Trophoblast cell (in vitro differentiated cells and primary cell): ENCODE measurements around the gene TET2.
"Not testable (repeated sequence)": the region's sequence is repeated elsewhere in the genome, so short reads cannot be mapped to it uniquely, and the experiment has no call there.

ENCODE experiments used
- DNase-seq, 2 donors: peaks; one replicate each; pipeline ENCODE4 v3.0.0-alpha.2; 2016
- H2AFZ ChIP-seq: 2 replicates; pipeline ENCODE4 v1.6.1; 2013; ENCODE audit warnings: low read length, moderate library complexity, mild to moderate bottlenecking; ENCODE audit not compliant: insufficient read depth, poor library complexity
- H2AK5ac ChIP-seq: 2 replicates; pipeline ENCODE4 v1.6.1; 2013; ENCODE audit warnings: mild to moderate bottlenecking, low read length
- H2BK120ac ChIP-seq: 2 replicates; pipeline ENCODE4 v1.6.1; 2013; ENCODE audit warnings: low read length, mild to moderate bottlenecking, moderate library complexity; ENCODE audit not compliant: insufficient read depth, poor library complexity
- H2BK12ac ChIP-seq: 2 replicates; pipeline ENCODE4 v1.6.1; 2013; ENCODE audit warnings: mild to moderate bottlenecking, low read length, moderate library complexity
- H2BK5ac ChIP-seq: 2 replicates; pipeline ENCODE4 v1.6.1; 2013; ENCODE audit warnings: low read length, low read depth, moderate library complexity, mild to moderate bottlenecking; ENCODE audit not compliant: poor library complexity
- H3K14ac ChIP-seq: 2 replicates; pipeline ENCODE4 v1.6.1; 2013; ENCODE audit warnings: mild to moderate bottlenecking, low read length
- H3K18ac ChIP-seq: 2 replicates; pipeline ENCODE4 v1.6.1; 2013; ENCODE audit warnings: mild to moderate bottlenecking, low read length
- H3K23ac ChIP-seq: 2 replicates; pipeline ENCODE4 v1.6.1; 2013; ENCODE audit warnings: low read length
- H3K27ac ChIP-seq: 2 replicates; pipeline ENCODE4 v1.5.1; 2013; ENCODE audit warnings: low read depth, mild to moderate bottlenecking, inconsistent platforms, low read length, moderate library complexity
- H3K27me3 ChIP-seq: 2 replicates; pipeline ENCODE4 v1.6.1; 2013; ENCODE audit warnings: inconsistent platforms, mild to moderate bottlenecking, low read length, moderate library complexity; ENCODE audit not compliant: insufficient read depth
- H3K36me3 ChIP-seq, 2 experiments: 1 replicate in 1 of 2; 2 replicates in 1 of 2; pipeline ENCODE4 v1.6.1; 2013; ENCODE audit warnings: low read length in 2 of 2, mild to moderate bottlenecking in 2 of 2, moderate library complexity in 1 of 2; ENCODE audit not compliant: insufficient read depth in 2 of 2, control insufficient read depth in 1 of 2
- H3K4ac ChIP-seq: 2 replicates; pipeline ENCODE4 v1.6.1; 2013; ENCODE audit warnings: low read depth, mild to moderate bottlenecking, low read length, moderate library complexity
- H3K4me1 ChIP-seq, 2 experiments: 1 replicate in 1 of 2; 2 replicates in 1 of 2; pipeline ENCODE4 v1.6.1; 2013; ENCODE audit warnings: low read length in 2 of 2, mild to moderate bottlenecking in 2 of 2, moderate library complexity in 1 of 2; ENCODE audit not compliant: insufficient read depth in 2 of 2, control insufficient read depth in 1 of 2
- H3K4me2 ChIP-seq: 2 replicates; pipeline ENCODE4 v1.6.1; 2013; ENCODE audit warnings: inconsistent platforms, mild to moderate bottlenecking, low read length, moderate library complexity
- H3K4me3 ChIP-seq: 2 replicates; pipeline ENCODE4 v1.5.1; 2013; ENCODE audit warnings: mild to moderate bottlenecking, low read depth, low read length, inconsistent platforms
- H3K79me1 ChIP-seq: one replicate; pipeline ENCODE4 v1.6.1; 2013; ENCODE audit warnings: low read length
- H3K79me2 ChIP-seq: 2 replicates; pipeline ENCODE4 v1.6.1; 2013; ENCODE audit warnings: low read length, mild to moderate bottlenecking; ENCODE audit not compliant: control insufficient read depth, insufficient read depth, poor library complexity
- H3K9ac ChIP-seq: 2 replicates; pipeline ENCODE4 v1.6.1; 2013; ENCODE audit warnings: mild to moderate bottlenecking, low read length
- H3K9me3 ChIP-seq: 2 replicates; pipeline ENCODE4 v1.6.1; 2013; ENCODE audit warnings: low read depth, mild to moderate bottlenecking, control low read depth, inconsistent platforms, low read length; ENCODE audit not compliant: insufficient read depth
- H4K12ac ChIP-seq: 2 replicates; pipeline ENCODE4 v1.6.1; 2013; ENCODE audit warnings: low read depth, mild to moderate bottlenecking, low read length, moderate library complexity
- H4K8ac ChIP-seq: 2 replicates; pipeline ENCODE4 v1.6.1; 2013; ENCODE audit warnings: low read depth, mild to moderate bottlenecking, low read length, moderate library complexity
- H4K91ac ChIP-seq: one replicate; pipeline ENCODE4 v1.6.1; 2013; ENCODE audit warnings: low read depth, mild to moderate bottlenecking, low read length, moderate library complexity
- WGBS: extraction: QIAGEN DNeasy Blood & Tissue Kit; methylation state at CpG from one replicate; pipeline ENCODE4 v1.1.7; 2013; ENCODE audit warnings: missing lambda C conversion rate; ENCODE audit not compliant: insufficient read length, insufficient coverage; ENCODE audit errors: extremely low coverage; 5-methylcytosine and 5-hydroxymethylcytosine counted together

TET2 gene

DNA sequence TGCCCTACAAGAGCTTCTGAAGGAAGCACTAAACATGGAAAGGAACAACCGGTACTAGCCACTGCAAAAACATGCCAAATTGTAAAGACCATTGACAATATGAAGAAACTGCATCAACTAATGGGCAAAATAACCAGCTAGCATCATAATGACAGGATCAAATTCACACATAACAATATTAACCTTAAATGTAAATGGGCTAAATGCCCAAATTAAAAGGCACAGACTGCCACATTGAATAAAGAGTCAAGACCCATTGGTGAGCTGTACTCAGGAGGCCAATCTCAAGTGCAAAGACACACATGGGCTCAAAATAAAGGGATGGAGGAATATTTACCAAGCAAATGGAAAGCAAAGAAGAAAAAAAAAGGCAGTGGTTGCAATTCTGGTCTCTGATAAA, 152.4 kb downstream of the TET2 start:
- not testable (repeated sequence) for H4K8ac ChIP-seq, H3K79me1 ChIP-seq, H3K9ac ChIP-seq, H3K14ac ChIP-seq, DNase-seq, H4K12ac ChIP-seq, H3K36me3 ChIP-seq, H3K4me3 ChIP-seq, H3K27ac ChIP-seq, H2BK12ac ChIP-seq, H3K79me2 ChIP-seq, H3K23ac ChIP-seq, H3K4me1 ChIP-seq, H2AFZ ChIP-seq, H3K27me3 ChIP-seq, H3K4me2 ChIP-seq, H4K91ac ChIP-seq, H3K9me3 ChIP-seq, H2BK5ac ChIP-seq, H3K18ac ChIP-seq, H2BK120ac ChIP-seq, H2AK5ac ChIP-seq, H3K4ac ChIP-seq
- WGBS: no CpG with 5 or more reads among the region's 1 CpG

DNA sequence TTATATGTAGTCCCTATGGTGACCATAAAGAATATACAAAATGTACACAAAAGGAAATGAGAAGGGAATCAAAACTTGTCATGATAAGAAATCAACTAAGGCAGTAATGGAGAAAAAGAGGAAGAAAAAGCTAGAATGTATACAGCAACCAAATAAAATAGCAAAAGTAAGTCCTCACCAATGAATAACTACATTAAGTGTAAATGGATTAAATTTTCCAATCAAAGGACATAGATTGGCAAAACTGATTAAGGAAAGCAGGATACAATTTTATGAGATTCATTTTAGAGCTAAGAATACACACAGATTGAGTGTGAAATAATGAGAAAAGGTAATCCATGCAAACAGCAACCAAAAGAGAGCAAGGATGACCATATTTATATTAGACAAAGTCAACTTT, 157.4 kb downstream of the TET2 start:
- no peaks in the 10 kb centered on the region for H3K27me3 ChIP-seq
- H2AK5ac ChIP-seq: no peak overlapping the region
- H2AFZ ChIP-seq: no peak overlapping the region
- H3K18ac ChIP-seq: no peak overlapping the region
- H3K4ac ChIP-seq: no peak overlapping the region
- no peaks in the 10 kb centered on the region for H3K9me3 ChIP-seq
- H3K79me2 ChIP-seq: no peaks in the 10 kb centered on the region
- no peak for DNase-seq
- H2BK120ac ChIP-seq: no peak overlapping the region
- no peak overlapping the region for H4K8ac ChIP-seq
- no peak overlapping the region for H4K12ac ChIP-seq
- no peak overlapping the region for H3K9ac ChIP-seq
- no peaks in the 10 kb centered on the region for H3K79me1 ChIP-seq
- H2BK5ac ChIP-seq: no peak overlapping the region
- H3K4me2 ChIP-seq: no peak overlapping the region
- H3K14ac ChIP-seq: no peak overlapping the region
- H3K23ac ChIP-seq: no peak overlapping the region
- no peaks in the 10 kb centered on the region for H3K4me1 ChIP-seq
- no peak overlapping the region for H3K4me3 ChIP-seq
- H3K27ac ChIP-seq: no peak overlapping the region
- no peak overlapping the region for H2BK12ac ChIP-seq
- H3K36me3 ChIP-seq: no peaks in the 10 kb centered on the region
- H4K91ac ChIP-seq: no peak overlapping the region

DNA sequence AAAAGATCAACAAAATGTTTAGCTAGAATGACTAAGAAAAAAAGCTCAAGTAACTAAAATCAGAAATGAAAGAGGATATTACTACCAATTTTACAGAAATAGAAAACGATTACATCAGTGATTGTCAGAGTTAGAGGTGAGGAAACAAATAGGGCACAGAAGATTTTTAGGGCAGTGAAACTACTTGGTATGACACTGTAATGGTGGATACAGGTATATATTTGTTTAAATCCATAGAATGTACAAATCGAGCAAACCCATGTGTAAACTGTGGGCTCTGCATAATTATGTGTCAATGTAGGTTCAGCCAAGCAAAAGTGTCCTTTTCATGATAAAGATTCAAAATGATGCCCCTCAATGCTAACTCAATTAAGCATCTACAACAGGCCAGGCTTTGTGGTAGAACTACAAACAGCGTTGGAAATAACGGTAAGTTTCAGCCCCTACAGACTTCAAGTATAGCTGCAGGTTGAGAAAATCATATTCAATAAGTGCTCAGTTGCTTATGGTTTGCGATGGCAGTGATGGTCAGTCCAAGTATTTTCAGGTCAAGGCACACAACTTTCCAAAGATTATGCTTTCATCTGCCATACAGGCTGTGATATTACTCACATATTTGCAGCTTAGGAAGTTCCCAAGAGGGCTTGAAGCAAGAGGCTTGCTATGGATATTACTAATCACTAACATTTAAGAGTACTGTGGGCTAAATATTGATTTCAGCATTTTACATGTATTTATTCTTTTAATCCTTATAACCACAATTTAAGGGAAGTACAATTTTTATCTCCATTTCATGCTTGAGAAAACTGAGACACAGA, 158.6 kb downstream of the TET2 start:
- Histone ChIP-seq H3K27ac (no peak overlapping the region), H4K8ac (no peak overlapping the region), H2AK5ac (no peak overlapping the region), H3K18ac (no peak overlapping the region), H2AFZ (no peak overlapping the region), H3K36me3 (no peaks in the 10 kb centered on the region), H3K4me1 (no peaks in the 10 kb centered on the region), H3K23ac (no peak overlapping the region), H3K27me3 (no peaks in the 10 kb centered on the region), H3K9me3 (no peaks in the 10 kb centered on the region), H3K4me3 (no peak overlapping the region), H2BK5ac (no peak overlapping the region), H4K12ac (no peak overlapping the region), H4K91ac (no peak overlapping the region), H3K4me2 (no peak overlapping the region), H2BK12ac (no peak overlapping the region), H3K79me2 (no peaks in the 10 kb centered on the region), H2BK120ac (no peak overlapping the region), H3K14ac (no peak overlapping the region), H3K9ac (no peak overlapping the region), H3K79me1 (no peaks in the 10 kb centered on the region), H3K4ac (no peak overlapping the region)
- WGBS: no CpG with 5 or more reads among the region's 5 CpGs
- DNase-seq: no peak

DNA sequence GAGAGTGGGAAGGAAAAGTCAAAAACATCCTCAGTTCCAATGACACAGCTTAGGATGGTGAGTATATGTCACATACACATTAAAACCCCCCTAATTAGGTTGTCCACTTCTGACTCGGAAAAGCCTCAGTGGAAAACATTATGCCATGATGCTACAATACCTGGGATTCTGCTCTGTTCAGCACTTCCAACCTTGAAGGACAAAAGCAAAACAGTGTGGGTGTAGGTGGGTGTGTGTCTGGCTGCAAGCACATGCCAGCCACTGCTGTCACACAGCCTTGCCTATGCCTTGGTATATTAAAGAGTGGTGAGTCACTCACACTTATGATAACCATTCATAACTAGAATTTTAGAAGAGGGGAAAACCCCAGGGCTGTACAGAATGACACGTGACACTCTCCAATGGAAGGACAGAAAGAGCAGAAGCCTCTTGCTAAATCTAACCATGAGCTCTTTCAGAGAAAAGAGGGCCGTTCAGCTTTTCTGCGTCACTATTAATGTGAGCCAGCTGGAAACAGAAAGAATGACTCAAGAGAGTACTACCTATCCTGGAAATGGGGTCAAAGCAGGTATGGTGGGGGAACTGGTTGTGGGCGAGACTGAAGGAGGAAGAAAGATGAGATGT, 159.6 kb downstream of the TET2 start:
- no peak overlapping the region for H3K4me2 ChIP-seq
- no peak overlapping the region for H3K14ac ChIP-seq
- no peak overlapping the region for H3K18ac ChIP-seq
- H2BK5ac ChIP-seq: no peak overlapping the region
- no peak overlapping the region for H3K9ac ChIP-seq
- H3K36me3 ChIP-seq: no peaks in the 10 kb centered on the region
- no peak overlapping the region for H4K91ac ChIP-seq
- H4K12ac ChIP-seq: no peak overlapping the region
- H3K9me3 ChIP-seq: no peaks in the 10 kb centered on the region
- no peak overlapping the region for H3K23ac ChIP-seq
- no peak overlapping the region for H2AK5ac ChIP-seq
- no peak overlapping the region for H2BK12ac ChIP-seq
- H3K79me1 ChIP-seq: no peaks in the 10 kb centered on the region
- H3K4me3 ChIP-seq: no peak overlapping the region
- no peaks in the 10 kb centered on the region for H3K79me2 ChIP-seq
- H3K27me3 ChIP-seq: no peaks in the 10 kb centered on the region
- H4K8ac ChIP-seq: no peak overlapping the region
- H3K4me1 ChIP-seq: no peaks in the 10 kb centered on the region
- H3K4ac ChIP-seq: no peak overlapping the region
- DNase-seq: peak in 1 of 2 donors; percentile 39
- no CpG with 5 or more reads among the region's 5 CpGs for WGBS
- no peak overlapping the region for H2BK120ac ChIP-seq
- H2AFZ ChIP-seq: no peak overlapping the region
- H3K27ac ChIP-seq: no peak overlapping the region
